ENCODE results near the gene ERC1. TPM values are rescaled to one million over a fixed set of nuclear protein-coding genes. Genes with fewer than 3 reads are reported as not detected.

The ERC1 gene
- total RNA-seq, 6 experiments from 2014 or later, result 44.1 to 48.9 (median 47.9) TPM

DNA sequence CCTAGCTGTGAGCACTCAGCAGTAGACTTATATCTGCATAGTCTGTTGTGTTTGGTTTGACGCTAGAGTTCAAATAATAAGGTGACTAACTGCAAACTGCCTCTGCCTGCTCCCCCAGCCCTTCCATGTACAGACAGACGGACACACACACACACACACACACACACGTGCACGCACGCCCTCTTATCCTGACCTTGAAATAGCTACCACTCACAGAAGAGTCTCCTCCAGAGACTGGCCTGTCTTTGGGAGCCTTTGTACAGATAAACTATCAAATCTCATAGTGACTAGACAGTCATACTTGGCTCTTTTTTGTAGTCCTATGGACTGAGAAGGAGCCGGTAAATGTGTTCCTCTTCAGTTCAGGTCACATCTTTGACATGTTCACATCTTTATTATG, 445.0 kb downstream of the ERC1 start:
- peaks cover 3% of the 10 kb centered on the region; the same call in 1 of the 2 replicates for H3K27me3 Mint-ChIP-seq (ENCODE audit: insufficient read depth)
- peaks cover 19% of the 10 kb centered on the region for H3K4me1 Mint-ChIP-seq (ENCODE audit: low read depth)
- no peaks in the 10 kb centered on the region for H3K36me3 Mint-ChIP-seq (ENCODE audit: low read depth)
- DNase-seq, result no peak
- H3K4me3 Mint-ChIP-seq, result no peak overlapping the region
- no peak for TF ChIP-seq CTCF (IDR thresholded peaks at IDR 0.05)
- H3K27ac Mint-ChIP-seq, result no peak overlapping the region
- H3K9me3 Mint-ChIP-seq, result no peaks in the 10 kb centered on the region

- Mint-ChIP-seq H3K4me1 (ENCODE audit: low read depth) (peaks cover 17% of the 10 kb centered on the region), H3K4me3 (no peak overlapping the region), H3K9me3 (no peaks in the 10 kb centered on the region), H3K27ac (no peak overlapping the region), H3K36me3 (ENCODE audit: low read depth) (no peaks in the 10 kb centered on the region), H3K27me3 (ENCODE audit: insufficient read depth) (peaks cover 3% of the 10 kb centered on the region; the same call in 1 of the 2 replicates)
- no peak for DNase-seq
- TF ChIP-seq CTCF (IDR thresholded peaks at IDR 0.05), result no peak
Measured at GRCh38 chr12:1436981-1437380, 446.0 kb downstream of the ERC1 start.

GRCh38 chr12:1439201-1439600, 448.2 kb downstream of the ERC1 start:
- DNase-seq, result no peak
- Mint-ChIP-seq H3K27me3 (ENCODE audit: insufficient read depth) (peaks cover 4% of the 10 kb centered on the region; the same call in 1 of the 2 replicates), H3K4me1 (ENCODE audit: low read depth) (peaks cover 28% of the 10 kb centered on the region), H3K4me3 (no peak overlapping the region), H3K9me3 (no peaks in the 10 kb centered on the region), H3K27ac (no peak overlapping the region), H3K36me3 (ENCODE audit: low read depth) (no peaks in the 10 kb centered on the region)
- no peak for TF ChIP-seq CTCF (IDR thresholded peaks at IDR 0.05)

GRCh38 chr12:1439687-1440086, 448.7 kb downstream of the ERC1 start:
- no peak for TF ChIP-seq CTCF (IDR thresholded peaks at IDR 0.05)
- Mint-ChIP-seq H3K27ac (no peak overlapping the region), H3K27me3 (ENCODE audit: insufficient read depth) (peaks cover 5% of the 10 kb centered on the region; the same call in 1 of the 2 replicates), H3K9me3 (no peaks in the 10 kb centered on the region), H3K4me3 (no peak overlapping the region), H3K36me3 (ENCODE audit: low read depth) (no peaks in the 10 kb centered on the region), H3K4me1 (ENCODE audit: low read depth) (peaks cover 28% of the 10 kb centered on the region)
- no peak for DNase-seq

GRCh38 chr12:1443421-1444141, 452.6 kb downstream of the ERC1 start:
- H3K9me3 Mint-ChIP-seq, result no peaks in the 10 kb centered on the region
- H3K4me3 Mint-ChIP-seq, result peak overlapping the region; percentile 67
- peak overlapping the region; percentile 87 for H3K27ac Mint-ChIP-seq
- H3K27me3 Mint-ChIP-seq (ENCODE audit: insufficient read depth), result peaks cover 3% of the 10 kb centered on the region; the same call in 1 of the 2 replicates
- peak; percentile 68 for DNase-seq
- peaks cover 16% of the 10 kb centered on the region; the same call in 1 of the 2 replicates for H3K36me3 Mint-ChIP-seq (ENCODE audit: low read depth)
- peaks cover 32% of the 10 kb centered on the region for H3K4me1 Mint-ChIP-seq (ENCODE audit: low read depth)
- no peak for TF ChIP-seq CTCF (IDR thresholded peaks at IDR 0.05)

All from HFFc6 (cell line).